ENCODE results near the gene EDRF1. TPM values are rescaled to one million over a fixed set of nuclear protein-coding genes. Genes with fewer than 3 reads are reported as not detected.

The EDRF1 gene
- total and polyA plus RNA-seq, 2 of the 13 experiments (the other 11 are each of a cell fraction or from before 2014, with no cell fraction given): 16.9 to 26.7 TPM

- Histone ChIP-seq H3K36me3 (replicated peaks in 1 of 2; ENCODE audit: control insufficient read depth in 1 of 2, insufficient read depth in 2 of 2, low read length in 2 of 2) (peaks cover 29 to 77% of the 10 kb centered on the region in 2 experiments), H3K9me3 (ENCODE audit: low read length) (no peaks in the 10 kb centered on the region), H3K79me2 (ENCODE audit: insufficient read depth, low read length) (no peaks in the 10 kb centered on the region), H3K27ac (ENCODE audit: extremely low read length, insufficient read depth, low read length) (no peak overlapping the region), H3K4me2 (ENCODE audit: low read depth, low read length) (no peak overlapping the region), H4K20me1 (ENCODE audit: insufficient read depth, low read length) (no peaks in the 10 kb centered on the region), H2AFZ (ENCODE audit: low read length) (no peak overlapping the region), H3K9ac (ENCODE audit: insufficient read depth, low read depth, low read length) (no peak overlapping the region), H3K4me3 (replicated peaks in 1 of 3; ENCODE audit: insufficient read depth in 1 of 3, low read depth in 2 of 3, low read length in 3 of 3) (no peak overlapping the region), H3K27me3 (ENCODE audit: control insufficient read depth in 1 of 2, insufficient read depth in 2 of 2, low read length in 2 of 2) (no peaks in the 10 kb centered on the region), H3K4me1 (ENCODE audit: insufficient read depth, low read length) (no peaks in the 10 kb centered on the region)
- intact Hi-C loops (cut with micrococcal nuclease; ENCODE audit: unreplicated experiment) (loop anchor here (10.0 kb wide), 1 partner anchor 85 kb away; the partner anchor contains the start of genes BCCIP and UROS), in situ Hi-C loops (cut with HindIII; ENCODE audit: extremely low pct_ligation_motif_present, low pct_unique_long_range_greater_than_20kb) (no loop called here)
- TF ChIP-seq CHD4 (IDR thresholded peaks at IDR 0.05; ENCODE audit: borderline replicate concordance, low read length): no peak
- no peak for TF ChIP-seq PAWR (CRISPR knock-in tag; IDR thresholded peaks at IDR 0.05; ENCODE audit: borderline replicate concordance)
- TF ChIP-seq MLXIP (CRISPR knock-in tag; IDR thresholded peaks at IDR 0.05; ENCODE audit: borderline replicate concordance): no peak
- no peak for TF ChIP-seq HNRNPUL1 (IDR thresholded peaks at IDR 0.05; ENCODE audit: low read depth, low read length)
- no peak for TF ChIP-seq NCOA5 (CRISPR knock-in tag; IDR thresholded peaks at IDR 0.05)
- TF ChIP-seq MTA3 (CRISPR knock-in tag; IDR thresholded peaks at IDR 0.05): no peak
- TF ChIP-seq SPEN (CRISPR knock-in tag; IDR thresholded peaks at IDR 0.05; ENCODE audit: low read depth): no peak
- TF ChIP-seq ZNF333 (CRISPR knock-in tag; IDR thresholded peaks at IDR 0.05; ENCODE audit: borderline replicate concordance): no peak
- TF ChIP-seq THAP7 (CRISPR knock-in tag; IDR thresholded peaks at IDR 0.05): no peak
- TF ChIP-seq FOXK2 (IDR thresholded peaks at IDR 0.05): no peak
- TF ChIP-seq FOXP1 (IDR thresholded peaks at IDR 0.05): no peak
- no peak for TF ChIP-seq FOXP1 (CRISPR knock-in tag; IDR thresholded peaks at IDR 0.05)
- no peak for TF ChIP-seq NR0B2 (CRISPR knock-in tag; IDR thresholded peaks at IDR 0.05)
- TF ChIP-seq PTBP1 (IDR thresholded peaks at IDR 0.05; ENCODE audit: low read depth, low read length, poor library complexity, severe bottlenecking): no peak
- TF ChIP-seq MBD4 (IDR thresholded peaks at IDR 0.05; ENCODE audit: borderline replicate concordance, low read length): no peak
- no peak for TF ChIP-seq ZNF205 (CRISPR knock-in tag; IDR thresholded peaks at IDR 0.05)
- no peak for TF ChIP-seq ZNF709 (CRISPR knock-in tag; IDR thresholded peaks at IDR 0.05)
- TF ChIP-seq GTF2F1 (IDR thresholded peaks at IDR 0.05; ENCODE audit: low read length): no peak
- BruUV-seq (replicated peaks): no TSS peak
- FAIRE-seq: no peak
- no peak for ATAC-seq
- 97% methylated on average over 7 of the region's 7 CpGs for WGBS (ENCODE audit: low lambda C conversion rate)
- ChIA-PET CTCF (ENCODE audit: low intra/inter-chr PET ratio, low total read pairs) (no interaction called here), POLR2A (no interaction called here)
- DNase-seq (ENCODE audit: low spot score): no peak
Observed at GRCh38 chr10:125739994-125740679, 20.6 kb downstream of the EDRF1 start.

All from HepG2 (cell line).